Sigmoid colon (tissue), 7 donors: ENCODE measurements around the gene ANGEL1. TPM values are rescaled to one million over a fixed set of nuclear protein-coding genes. Genes with fewer than 3 reads are reported as not detected.

Experiments
- DNase-seq: peaks from one replicate; pipeline ENCODE4 v3.0.0-alpha.2; 2019
- H3K27ac ChIP-seq, 4 donors: fragments of 200-600 bp; sonication (generic); one replicate each; pipeline ENCODE4 v1.5.1; 2016 to 2019; ENCODE audit warnings: mild to moderate bottlenecking in 1 of 4
- H3K27me3 ChIP-seq, 3 donors: fragments of 200-600 bp; sonication (generic); one replicate each; pipeline ENCODE4 v1.5.1; 2019; ENCODE audit warnings: mild to moderate bottlenecking in 1 of 3
- H3K36me3 ChIP-seq, 4 donors: fragments of 200-600 bp; sonication (generic); one replicate each; pipeline ENCODE4 v1.5.1; 2016 to 2019
- H3K4me1 ChIP-seq, 4 donors: fragments of 200-600 bp; sonication (generic); one replicate each; pipeline ENCODE4 v1.5.1; 2017 to 2019
- H3K4me3 ChIP-seq, 4 donors: fragments of 200-600 bp; sonication (generic); one replicate each; pipeline ENCODE4 v1.5.1; 2017 to 2019; ENCODE audit warnings: mild to moderate bottlenecking in 2 of 4, moderate library complexity in 1 of 4
- H3K9me3 ChIP-seq, 4 donors: fragments of 200-600 bp in 3 of 4; sonication (generic) in 3 of 4; one replicate each; pipeline versions ENCODE4 v1.5.1 to v1.6.1; 2013 to 2019
- CTCF ChIP-seq, 4 experiments: fragments of 450-650 bp in 3 of 4; fragments of 200-600 bp in 1 of 4; IDR thresholded peaks; one replicate each; pipeline ENCODE4 v1.5.1; 2016 to 2019; ENCODE audit warnings: antibody characterized with exemption in 4 of 4, mild to moderate bottlenecking in 3 of 4, moderate library complexity in 2 of 4
- EP300 ChIP-seq, 4 donors: sonication (generic); formaldehyde crosslinking; IDR thresholded peaks; one replicate each; pipeline ENCODE4 v1.6.1; 2017; ENCODE audit warnings: antibody characterized with exemption in 4 of 4
- POLR2A ChIP-seq, 2 donors: fragments of 450-650 bp; IDR thresholded peaks; one replicate each; pipeline ENCODE4 v1.6.1; 2016; ENCODE audit warnings: antibody characterized with exemption in 2 of 2, mild to moderate bottlenecking in 2 of 2, moderate library complexity in 2 of 2
- POLR2AphosphoS5 ChIP-seq, 4 donors: sonication (generic); formaldehyde crosslinking; IDR thresholded peaks; one replicate each; pipeline ENCODE4 v1.6.1; 2017; ENCODE audit warnings: antibody characterized with exemption in 4 of 4
- WGBS, 2 donors: extraction: QIAGEN DNeasy Blood & Tissue Kit; methylation state at CpG; one replicate each; pipeline ENCODE4 v1.1.7; 2013; 5-methylcytosine and 5-hydroxymethylcytosine counted together
- intact Hi-C: fragments of 100-400 bp; cut with DNase I; formaldehyde crosslinking; loops from one replicate; pipeline ENCODE4 v1.15.1; 2023
- polyA plus RNA-seq, 3 donors: library from polyadenylated mRNA; stranded (reverse); fragments of 200-250 nt; gene quantifications; one replicate each; pipeline ENCODE4 v1.2.3, GENCODE V29; 2013
- total RNA-seq, 4 donors: library from RNA; depleted of rRNA; stranded (reverse); fragments of >200 nt; gene quantifications; one replicate each; pipeline ENCODE4 v1.1.0, GENCODE V29; 2016
- donor health status: healthy with polysubstance abuse.
- donor health status: Bipolar disorder and iron deficiency.
- donor health status: healthy.

The ANGEL1 gene
- total and polyA plus RNA-seq, 7 donors = 0.60 to 16.1 (median 10.0) TPM

DNA sequence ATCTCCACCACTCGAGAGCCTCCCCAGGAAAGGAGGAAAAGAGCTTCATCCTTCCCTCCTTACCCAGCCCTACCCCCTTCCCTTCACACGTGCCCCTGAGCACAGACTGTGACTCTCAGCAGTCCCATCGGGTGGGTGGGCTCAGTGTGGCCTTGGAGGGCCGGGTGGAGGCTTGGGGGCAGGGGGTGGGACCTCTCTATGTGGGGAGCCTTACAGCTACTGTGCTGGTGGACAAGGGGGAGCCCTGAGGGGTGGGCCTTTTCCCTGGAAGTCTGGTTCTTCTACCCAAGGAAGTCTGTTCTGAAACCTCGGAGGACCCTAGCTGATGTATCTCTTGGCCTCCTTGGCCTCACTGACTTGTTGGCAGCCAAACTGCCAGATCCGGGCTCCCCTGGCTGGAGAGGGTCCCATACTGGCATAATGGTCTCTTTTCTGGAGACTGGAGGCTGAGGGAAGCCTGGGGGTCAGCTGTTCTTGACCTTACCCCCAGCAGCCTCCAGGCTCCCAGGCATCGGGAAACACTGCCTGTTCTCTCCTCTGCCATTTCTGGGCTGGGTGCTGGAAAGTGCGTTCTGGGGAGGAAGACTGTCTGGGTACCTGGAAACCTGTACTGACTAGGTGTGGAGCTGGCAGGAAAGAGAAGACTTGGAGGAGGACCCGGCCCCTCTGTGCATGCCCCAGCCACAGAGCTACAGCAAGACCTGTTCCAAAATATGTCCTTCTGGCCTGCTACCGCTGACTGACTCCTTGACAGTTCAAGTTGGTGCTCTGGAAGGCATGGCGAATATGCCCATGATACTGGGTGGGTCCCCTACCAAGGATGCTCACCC lies 43.8 kb downstream of the ANGEL1 start:
- Histone ChIP-seq H3K36me3 (no peaks in the 10 kb centered on the region), H3K27ac (peak overlapping the region in 2 of 4 donors; percentile 34 to 52), H3K4me3 (no peak overlapping the region), H3K4me1 (peaks cover 0 to 39% (median 20%) of the 10 kb centered on the region in 4 donors), H3K27me3 (no peaks in the 10 kb centered on the region), H3K9me3 (no peaks in the 10 kb centered on the region)
- TF ChIP-seq CTCF (IDR thresholded peaks at IDR 0.05) (no peak), POLR2A (IDR thresholded peaks at IDR 0.05) (no peak), EP300 (IDR thresholded peaks at IDR 0.05) (no peak), POLR2AphosphoS5 (IDR thresholded peaks at IDR 0.05) (no peak)
- no peak for DNase-seq
- WGBS, 2 donors = 58 to 75% methylated on average over 11 of the region's 11 CpGs
- intact Hi-C loops = no loop called here

GRCh38 chr14:76767681-76768656 lies 44.7 kb downstream of the ANGEL1 start:
- 36 to 65% methylated on average over 15 of the region's 15 CpGs for WGBS, 2 donors
- Histone ChIP-seq H3K4me1 (peaks cover 0 to 39% (median 15%) of the 10 kb centered on the region in 4 donors), H3K36me3 (no peaks in the 10 kb centered on the region), H3K4me3 (no peak overlapping the region), H3K9me3 (no peaks in the 10 kb centered on the region), H3K27ac (peak overlapping the region in 3 of 4 donors; percentile 34 to 52 (median 45)), H3K27me3 (no peaks in the 10 kb centered on the region)
- TF ChIP-seq POLR2A (IDR thresholded peaks at IDR 0.05) (no peak), EP300 (IDR thresholded peaks at IDR 0.05) (no peak), CTCF (IDR thresholded peaks at IDR 0.05) (no peak), POLR2AphosphoS5 (IDR thresholded peaks at IDR 0.05) (no peak)
- DNase-seq = no peak
- intact Hi-C loops = no loop called here

GRCh38 chr14:76765461-76765931 lies 47.2 kb downstream of the ANGEL1 start:
- no peak overlapping the region for H3K27ac ChIP-seq
- intact Hi-C loops = no loop called here
- H3K27me3 ChIP-seq = no peaks in the 10 kb centered on the region
- no peaks in the 10 kb centered on the region for H3K36me3 ChIP-seq
- H3K4me3 ChIP-seq = no peak overlapping the region
- no peak for DNase-seq
- peaks cover 0 to 46% (median 23%) of the 10 kb centered on the region in 4 donors for H3K4me1 ChIP-seq
- TF ChIP-seq POLR2A (IDR thresholded peaks at IDR 0.05) (no peak), EP300 (IDR thresholded peaks at IDR 0.05) (no peak)
- no peaks in the 10 kb centered on the region for H3K9me3 ChIP-seq
- WGBS, 2 donors = 69 to 83% methylated on average over 6 of the region's 6 CpGs

GRCh38 chr14:76763096-76764041 lies 49.3 kb downstream of the ANGEL1 start:
- Histone ChIP-seq H3K4me1 (peaks cover 0 to 42% (median 24%) of the 10 kb centered on the region in 4 donors), H3K27me3 (no peaks in the 10 kb centered on the region), H3K9me3 (no peaks in the 10 kb centered on the region), H3K27ac (peak overlapping the region in 3 of 4 donors; percentile 75 to 78 (median 77)), H3K36me3 (no peaks in the 10 kb centered on the region), H3K4me3 (peak overlapping the region in 2 of 4 donors; percentile 73 to 93)
- no peak for DNase-seq
- intact Hi-C loops = no loop called here
- TF ChIP-seq POLR2AphosphoS5 (IDR thresholded peaks at IDR 0.05) (no peak), CTCF (IDR thresholded peaks at IDR 0.05) (no peak), EP300 (IDR thresholded peaks at IDR 0.05) (no peak), POLR2A (IDR thresholded peaks at IDR 0.05) (no peak)
- WGBS, 2 donors = 67 to 76% methylated on average over 14 of the region's 14 CpGs
